Measurements from ENCODE around the gene MTAP. TPM values are rescaled to one million over a fixed set of nuclear protein-coding genes. Genes with fewer than 3 reads are reported as not detected.

Gene MTAP
- total RNA-seq, result 23.8 and 30.8 TPM in 2 replicates

GRCh38 chr9:21802418-21803000 lies at the start of gene MTAP:
Gene MTAP (plus strand): TSS chr9:21802636. CDS start chr9:21802749, 113 bp downstream.

Other genes starting within 250 kb of the MTAP start
- 36.5 and 50.0 TPM in 2 replicates for gene CDKN2A, start 191.8 kb downstream of the MTAP start, total RNA-seq
- gene CDKN2B-AS1, start 192.2 kb downstream of the MTAP start, total RNA-seq, result 0.63 and 0.98 TPM in 2 replicates
- 17.6 and 21.8 TPM in 2 replicates for gene CDKN2B, start 206.7 kb downstream of the MTAP start, total RNA-seq

All from mesangial cell (primary cell).